ENCODE measurements around the gene ENOX2.

DNA sequence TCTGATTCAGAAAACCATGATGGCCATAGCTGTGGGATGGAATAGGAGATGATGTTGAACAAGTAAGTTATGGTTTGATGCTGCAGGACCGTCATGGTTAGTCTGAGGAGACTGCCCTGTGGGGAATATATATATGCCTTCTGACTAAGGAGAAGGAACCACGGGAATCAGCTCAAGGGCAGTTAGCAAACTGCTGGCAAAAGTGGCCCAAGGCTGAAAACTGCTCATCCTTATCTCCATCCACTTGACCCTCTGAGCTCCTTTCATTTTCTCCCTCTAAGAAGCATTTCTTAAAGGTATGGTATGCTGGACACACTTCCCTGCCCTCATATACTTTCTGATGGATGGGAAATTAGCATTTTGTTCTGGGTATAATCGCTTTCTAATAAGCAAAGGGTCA is 161.9 kb downstream of the ENOX2 start:
- TF ChIP-seq POLR2AphosphoS5 (IDR thresholded peaks at IDR 0.05): no peak
- TF ChIP-seq, protein P1, sequence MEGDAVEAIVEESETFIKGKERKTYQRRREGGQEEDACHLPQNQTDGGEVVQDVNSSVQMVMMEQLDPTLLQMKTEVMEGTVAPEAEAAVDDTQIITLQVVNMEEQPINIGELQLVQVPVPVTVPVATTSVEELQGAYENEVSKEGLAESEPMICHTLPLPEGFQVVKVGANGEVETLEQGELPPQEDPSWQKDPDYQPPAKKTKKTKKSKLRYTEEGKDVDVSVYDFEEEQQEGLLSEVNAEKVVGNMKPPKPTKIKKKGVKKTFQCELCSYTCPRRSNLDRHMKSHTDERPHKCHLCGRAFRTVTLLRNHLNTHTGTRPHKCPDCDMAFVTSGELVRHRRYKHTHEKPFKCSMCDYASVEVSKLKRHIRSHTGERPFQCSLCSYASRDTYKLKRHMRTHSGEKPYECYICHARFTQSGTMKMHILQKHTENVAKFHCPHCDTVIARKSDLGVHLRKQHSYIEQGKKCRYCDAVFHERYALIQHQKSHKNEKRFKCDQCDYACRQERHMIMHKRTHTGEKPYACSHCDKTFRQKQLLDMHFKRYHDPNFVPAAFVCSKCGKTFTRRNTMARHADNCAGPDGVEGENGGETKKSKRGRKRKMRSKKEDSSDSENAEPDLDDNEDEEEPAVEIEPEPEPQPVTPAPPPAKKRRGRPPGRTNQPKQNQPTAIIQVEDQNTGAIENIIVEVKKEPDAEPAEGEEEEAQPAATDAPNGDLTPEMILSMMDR (IDR thresholded peaks at IDR 0.05): no peak

All from gastroesophageal sphincter (tissue), 3 donors.